GM18867 (cell line): Measurements from ENCODE around the gene PJA2.

Experiments used
- ATAC-seq: cut with Tn5 transposase; IDR thresholded peaks from one replicate; pipeline ENCODE4 v1.9.1; 2021; ENCODE audit warnings: mild to moderate bottlenecking, moderate library complexity; ENCODE audit not compliant: unreplicated experiment

The PJA2 gene

GRCh38 chr5:109351988-109352864, 57.5 kb downstream of the PJA2 start:
- no peak for ATAC-seq

GRCh38 chr5:109350537-109351270, 59.1 kb downstream of the PJA2 start:
- no peak for ATAC-seq

- no peak for ATAC-seq
Observed at GRCh38 chr5:109349388-109349787, 60.4 kb downstream of the PJA2 start.

- ATAC-seq = no peak
Observed at GRCh38 chr5:109347252-109347888, 62.4 kb downstream of the PJA2 start.

GRCh38 chr5:109345699-109346098, 64.1 kb downstream of the PJA2 start:
- ATAC-seq = no peak

- ATAC-seq = no peak
Observed at GRCh38 chr5:109340351-109340750, 69.4 kb downstream of the PJA2 start.

GRCh38 chr5:109335114-109335513, 74.7 kb downstream of the PJA2 start:
- no peak for ATAC-seq

GRCh38 chr5:109334056-109334455, 75.7 kb downstream of the PJA2 start:
- ATAC-seq = no peak

- no peak for ATAC-seq
Observed at GRCh38 chr5:109329333-109330237, 80.2 kb downstream of the PJA2 start.

GRCh38 chr5:109328626-109329025, 81.1 kb downstream of the PJA2 start:
- ATAC-seq = no peak

GRCh38 chr5:109327570-109327969, 82.2 kb downstream of the PJA2 start:
- ATAC-seq = no peak

GRCh38 chr5:109326919-109327318, 82.9 kb downstream of the PJA2 start:
- ATAC-seq = no peak

GRCh38 chr5:109325456-109325855, 84.3 kb downstream of the PJA2 start:
- no peak for ATAC-seq

GRCh38 chr5:109324931-109325330, 84.8 kb downstream of the PJA2 start:
- ATAC-seq = no peak

- no peak for ATAC-seq
Observed at GRCh38 chr5:109324351-109324750, 85.4 kb downstream of the PJA2 start.

- no peak for ATAC-seq
Observed at GRCh38 chr5:109322694-109323093, 87.1 kb downstream of the PJA2 start.

- no peak for ATAC-seq
Observed at GRCh38 chr5:109319351-109319750, 90.4 kb downstream of the PJA2 start.

- no peak for ATAC-seq
Observed at GRCh38 chr5:109318455-109319108, 91.2 kb downstream of the PJA2 start.

- ATAC-seq = no peak
Observed at GRCh38 chr5:109316634-109317033, 93.1 kb downstream of the PJA2 start.

GRCh38 chr5:109315245-109315644, 94.5 kb downstream of the PJA2 start:
- ATAC-seq = no peak
